Measurements from ENCODE around the gene TGFBR2.

- TF ChIP-seq, protein P1, sequence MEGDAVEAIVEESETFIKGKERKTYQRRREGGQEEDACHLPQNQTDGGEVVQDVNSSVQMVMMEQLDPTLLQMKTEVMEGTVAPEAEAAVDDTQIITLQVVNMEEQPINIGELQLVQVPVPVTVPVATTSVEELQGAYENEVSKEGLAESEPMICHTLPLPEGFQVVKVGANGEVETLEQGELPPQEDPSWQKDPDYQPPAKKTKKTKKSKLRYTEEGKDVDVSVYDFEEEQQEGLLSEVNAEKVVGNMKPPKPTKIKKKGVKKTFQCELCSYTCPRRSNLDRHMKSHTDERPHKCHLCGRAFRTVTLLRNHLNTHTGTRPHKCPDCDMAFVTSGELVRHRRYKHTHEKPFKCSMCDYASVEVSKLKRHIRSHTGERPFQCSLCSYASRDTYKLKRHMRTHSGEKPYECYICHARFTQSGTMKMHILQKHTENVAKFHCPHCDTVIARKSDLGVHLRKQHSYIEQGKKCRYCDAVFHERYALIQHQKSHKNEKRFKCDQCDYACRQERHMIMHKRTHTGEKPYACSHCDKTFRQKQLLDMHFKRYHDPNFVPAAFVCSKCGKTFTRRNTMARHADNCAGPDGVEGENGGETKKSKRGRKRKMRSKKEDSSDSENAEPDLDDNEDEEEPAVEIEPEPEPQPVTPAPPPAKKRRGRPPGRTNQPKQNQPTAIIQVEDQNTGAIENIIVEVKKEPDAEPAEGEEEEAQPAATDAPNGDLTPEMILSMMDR (IDR thresholded peaks at IDR 0.05) = no peak
- no peak for TF ChIP-seq POLR2A (IDR thresholded peaks at IDR 0.05)
These were observed 22.0 kb downstream of the TGFBR2 start for GRCh38 chr3:30628205-30628900.

All from uterus (tissue), 2 donors.